H9 (cell line): Measurements from ENCODE around the gene ARHGEF1. TPM values are rescaled to one million over a fixed set of nuclear protein-coding genes. Genes with fewer than 3 reads are reported as not detected.

Experiments used
- DNase-seq: peaks from one replicate; pipeline ENCODE4 v3.0.0-alpha.2; 2017
- H2AFZ ChIP-seq: one replicate; pipeline ENCODE4 v1.6.1; 2013; ENCODE audit warnings: mild to moderate bottlenecking, low read length, control low read depth, moderate library complexity
- H2AK5ac ChIP-seq: 2 replicates; pipeline ENCODE4 v1.6.1; 2013; ENCODE audit warnings: low read length, control low read depth, mixed read lengths; ENCODE audit not compliant: insufficient read length
- H2BK120ac ChIP-seq: one replicate; pipeline ENCODE4 v1.6.1; 2013; ENCODE audit warnings: low read depth, mild to moderate bottlenecking, low read length, control low read depth, inconsistent platforms; ENCODE audit not compliant: poor library complexity, severe bottlenecking
- H2BK12ac ChIP-seq: 2 replicates; pipeline ENCODE4 v1.6.1; 2013; ENCODE audit warnings: low read length, control low read depth, mixed read lengths, low read depth; ENCODE audit not compliant: insufficient read length
- H2BK15ac ChIP-seq: 2 replicates; pipeline ENCODE4 v1.6.1; 2013; ENCODE audit warnings: low read depth, low read length, control low read depth
- H2BK20ac ChIP-seq: one replicate; pipeline ENCODE4 v1.6.1; 2013; ENCODE audit warnings: low read depth, mild to moderate bottlenecking, low read length, control low read depth, inconsistent platforms; ENCODE audit not compliant: poor library complexity, severe bottlenecking
- H2BK5ac ChIP-seq: 2 replicates; pipeline ENCODE4 v1.6.1; 2013; ENCODE audit warnings: low read length, control low read depth, mixed read lengths; ENCODE audit not compliant: insufficient read length
- H3K14ac ChIP-seq: 2 replicates; pipeline ENCODE4 v1.6.1; 2013; ENCODE audit warnings: low read length, control low read depth; ENCODE audit not compliant: insufficient read depth
- H3K18ac ChIP-seq: 2 replicates; pipeline ENCODE4 v1.6.1; 2013; ENCODE audit warnings: low read depth, mild to moderate bottlenecking, mixed read lengths, low read length, control low read depth; ENCODE audit not compliant: insufficient read length
- H3K23ac ChIP-seq: 2 replicates; pipeline ENCODE4 v1.6.1; 2013; ENCODE audit warnings: low read length, control low read depth, mixed read lengths, low read depth; ENCODE audit not compliant: insufficient read length
- H3K23me2 ChIP-seq: 2 replicates; pipeline ENCODE4 v1.6.1; 2013; ENCODE audit warnings: low read depth, mild to moderate bottlenecking, mixed read lengths, low read length, control low read depth; ENCODE audit not compliant: insufficient read length, poor library complexity, severe bottlenecking
- H3K27ac ChIP-seq: 2 replicates; pipeline ENCODE4 v1.5.1; 2013; ENCODE audit warnings: low read length, control low read depth, mixed read lengths, low read depth; ENCODE audit not compliant: insufficient read length
- H3K27me3 ChIP-seq: 2 replicates; pipeline ENCODE4 v1.6.1; 2013; ENCODE audit warnings: low read length, control low read depth, inconsistent platforms; ENCODE audit not compliant: insufficient read depth
- H3K4ac ChIP-seq: 2 replicates; pipeline ENCODE4 v1.6.1; 2013; ENCODE audit warnings: low read depth, mild to moderate bottlenecking, control low read depth, inconsistent platforms, low read length, moderate library complexity
- H3K4me1 ChIP-seq: 2 replicates; pipeline ENCODE4 v1.6.1; 2013; ENCODE audit warnings: low read length, control low read depth, inconsistent platforms; ENCODE audit not compliant: insufficient read depth
- H3K4me2 ChIP-seq: 2 replicates; pipeline ENCODE4 v1.6.1; 2013; ENCODE audit warnings: low read length, control low read depth, mixed read lengths; ENCODE audit not compliant: insufficient read length, insufficient read depth
- H3K56ac ChIP-seq: 2 replicates; pipeline ENCODE4 v1.6.1; 2013; ENCODE audit warnings: low read depth, mild to moderate bottlenecking, mixed read lengths, low read length, control low read depth; ENCODE audit not compliant: insufficient read length
- H3K79me1 ChIP-seq: 2 replicates; pipeline ENCODE4 v1.6.1; 2013; ENCODE audit warnings: low read depth, mild to moderate bottlenecking, moderate library complexity, low read length, control low read depth, inconsistent platforms; ENCODE audit not compliant: insufficient read depth, poor library complexity, severe bottlenecking
- H3K79me2 ChIP-seq: 2 replicates; pipeline ENCODE4 v1.6.1; 2013; ENCODE audit warnings: low read length, control low read depth, inconsistent platforms; ENCODE audit not compliant: insufficient read depth
- H3K9ac ChIP-seq: 2 replicates; pipeline ENCODE4 v1.6.1; 2013; ENCODE audit warnings: low read length, control low read depth, mixed read lengths; ENCODE audit not compliant: insufficient read length; ENCODE audit errors: extremely low read depth
- H3K9me3 ChIP-seq: one replicate; pipeline ENCODE4 v1.6.1; 2013; ENCODE audit warnings: low read depth, low read length, inconsistent platforms; ENCODE audit not compliant: control insufficient read depth
- H3T11ph ChIP-seq: one replicate; pipeline ENCODE4 v1.6.1; 2013; ENCODE audit warnings: mild to moderate bottlenecking, low read length, control low read depth, inconsistent platforms
- H4K20me1 ChIP-seq: one replicate; pipeline ENCODE4 v1.6.1; 2013; ENCODE audit not compliant: control insufficient read depth, insufficient read length, insufficient read depth
- H4K5ac ChIP-seq: 2 replicates; pipeline ENCODE4 v1.6.1; 2013; ENCODE audit warnings: low read depth, mild to moderate bottlenecking, mixed read lengths, low read length, control low read depth; ENCODE audit not compliant: insufficient read length
- H4K8ac ChIP-seq: replicated peaks from 2 replicates; pipeline ENCODE4 v1.6.1; 2013; ENCODE audit warnings: low read length, control low read depth, mixed read lengths, low read depth; ENCODE audit not compliant: insufficient read length
- H4K91ac ChIP-seq: 2 replicates; pipeline ENCODE4 v1.6.1; 2013; ENCODE audit warnings: low read depth, mild to moderate bottlenecking, moderate library complexity, mixed read lengths, low read length, control low read depth; ENCODE audit not compliant: insufficient read length
- H3K27ac Mint-ChIP-seq, 3 experiments: 2 replicates in 2 of 3; 3 replicates in 1 of 3; pipeline ENCODE4 v1.8.0; 2020 to 2021; ENCODE audit warnings: mixed read lengths in 3 of 3, mild to moderate bottlenecking in 1 of 3, moderate library complexity in 1 of 3
- H3K27me3 Mint-ChIP-seq: 2 replicates; pipeline ENCODE4 v1.8.0; 2021; ENCODE audit warnings: low read depth, mild to moderate bottlenecking, moderate library complexity, mixed read lengths
- H3K36me3 Mint-ChIP-seq, 3 experiments: 2 replicates in 2 of 3; 3 replicates in 1 of 3; pipeline ENCODE4 v1.8.0; 2020 to 2021; ENCODE audit warnings: low read depth in 3 of 3, mixed read lengths in 3 of 3; ENCODE audit not compliant: insufficient read depth in 1 of 3
- H3K4me1 Mint-ChIP-seq, 2 experiments: 2 replicates each; pipeline ENCODE4 v1.8.0; 2020; ENCODE audit warnings: mixed read lengths in 2 of 2
- H3K4me3 Mint-ChIP-seq, 2 experiments: 2 replicates in 1 of 2; 3 replicates in 1 of 2; pipeline ENCODE4 v1.8.0; 2020 to 2021; ENCODE audit warnings: mild to moderate bottlenecking in 2 of 2, mixed read lengths in 2 of 2, moderate library complexity in 1 of 2
- H3K9me3 Mint-ChIP-seq, 2 experiments: 2 replicates in 1 of 2; 3 replicates in 1 of 2; pipeline ENCODE4 v1.8.0; 2020; ENCODE audit warnings: mild to moderate bottlenecking in 2 of 2, mixed read lengths in 2 of 2, moderate library complexity in 1 of 2
- CTCF ChIP-seq: fragments of 200-600 bp; sonication (generic); conservative IDR thresholded peaks from 3 replicates; pipeline ENCODE4 v1.8.0; 2021; ENCODE audit warnings: antibody characterized with exemption, mild to moderate bottlenecking
- WGBS: extraction: QIAGEN DNeasy Blood & Tissue Kit; methylation state at CpG from one replicate; pipeline ENCODE4 v1.1.7; 2013; ENCODE audit warnings: missing lambda C conversion rate, low lambda C conversion rate, mixed read lengths; ENCODE audit not compliant: insufficient read length; ENCODE audit errors: extremely low coverage; 5-methylcytosine and 5-hydroxymethylcytosine counted together
- total RNA-seq: library from RNA; stranded (reverse); gene quantifications from 2 replicates; pipeline ENCODE4 v1.2.1, GENCODE V29; 2021

The ARHGEF1 gene
- total RNA-seq, 1 experiment from 2014 or later = 50.3 TPM

- DNase-seq = no peak
- no peak overlapping the region for H2BK15ac ChIP-seq
These were observed 33.9 kb upstream of the ARHGEF1 start for GRCh38 chr19:41849067-41849466.

More at GRCh38 chr19:41849067-41849466, 33.9 kb upstream of the ARHGEF1 start:
- WGBS = no CpG with 5 or more reads among the region's 2 CpGs
- no peak overlapping the region for H2BK5ac ChIP-seq
- no peak overlapping the region for H4K91ac ChIP-seq
- H3K9me3 ChIP-seq = no peaks in the 10 kb centered on the region
- H3K27ac Mint-ChIP-seq = no peak overlapping the region
- H3K56ac ChIP-seq = no peak overlapping the region
- no peaks in the 10 kb centered on the region for H4K20me1 ChIP-seq
- no peaks in the 10 kb centered on the region for H3K79me1 ChIP-seq
- H4K5ac ChIP-seq = no peak overlapping the region
- peaks cover 9 to 39% of the 10 kb centered on the region in 2 experiments; a peak in 4 of 5 replicates for H3K9me3 Mint-ChIP-seq
- H3K27me3 Mint-ChIP-seq = peaks cover 33% of the 10 kb centered on the region
- no peak overlapping the region for H4K8ac ChIP-seq
- no peak overlapping the region for H3K4me2 ChIP-seq
- no peak overlapping the region for H3K4me3 Mint-ChIP-seq
- H2AFZ ChIP-seq = no peak overlapping the region
- H3K36me3 Mint-ChIP-seq = peaks cover 0 to 5% (median 0%) of the 10 kb centered on the region in 3 experiments; a peak in 2 of 7 replicates
- no peak overlapping the region for H2AK5ac ChIP-seq
- no peaks in the 10 kb centered on the region for H3K79me2 ChIP-seq
- H2BK20ac ChIP-seq = no peak overlapping the region
- no peak overlapping the region for H3K14ac ChIP-seq
- H3K9ac ChIP-seq = no peak overlapping the region
- no peak overlapping the region for H2BK120ac ChIP-seq
- H3K18ac ChIP-seq = no peak overlapping the region
- H3K27me3 ChIP-seq = no peaks in the 10 kb centered on the region
- H3K4ac ChIP-seq = no peak overlapping the region
- TF ChIP-seq CTCF = no peak
- H3K27ac ChIP-seq = no peak overlapping the region
- H2BK12ac ChIP-seq = no peak overlapping the region
- peaks cover 0 to 3% of the 10 kb centered on the region in 2 experiments; a peak in 2 of 4 replicates for H3K4me1 Mint-ChIP-seq
- H3K23ac ChIP-seq = no peak overlapping the region
- no peak overlapping the region for H3T11ph ChIP-seq
- H3K23me2 ChIP-seq = no peaks in the 10 kb centered on the region
- no peaks in the 10 kb centered on the region; the same call in 1 of the 2 replicates for H3K4me1 ChIP-seq
